HCT116 (cell line): Measurements from ENCODE around the gene AASDH. TPM values are rescaled to one million over a fixed set of nuclear protein-coding genes. Genes with fewer than 3 reads are reported as not detected.

ENCODE experiments used
- ATAC-seq: fragments of 200-7000 bp; cut with Tn5 transposase; 2 replicates; pipeline ENCODE4 v1.9.1; 2020; ENCODE audit warnings: mild to moderate bottlenecking, moderate library complexity
- BruUV-seq: library from RNA; stranded (reverse); fragments of 400-500 nt; replicated peaks from 2 replicates; lab custom pipeline; 2021; lab: Mats Ljungman, UMichigan
- CTCF ChIA-PET: fragments of 300-600 bp; sonication (Branson Sonifier 250); formaldehyde crosslinking; loops from one replicate; lab custom pipeline; 2021; ENCODE audit warnings: antibody characterized with exemption; lab: Charles Lee
- POLR2A ChIA-PET: fragments of 300-600, 350-600 bp; sonication (Branson Sonifier 250); formaldehyde crosslinking; loops from one replicate; lab custom pipeline; 2021; ENCODE audit warnings: antibody characterized with exemption; lab: Charles Lee
- RAD21 ChIA-PET, 2 experiments: fragments of 300-600 bp; sonication (Branson Sonifier 250); formaldehyde crosslinking; loops; one replicate each; lab custom pipeline; 2023; ENCODE audit warnings: low total read pairs in 2 of 2; ENCODE audit not compliant: uncharacterized antibody in 2 of 2, unreplicated experiment in 2 of 2, low non-redundant PET in 1 of 2; lab: Charles Lee
- DNase-seq: peaks from one replicate; pipeline ENCODE4 v3.0.0-alpha.2; 2010; ENCODE audit warnings: low read depth, low spot score
- H2AFZ ChIP-seq: fragments of 200-600 bp; shearing (Covaris generic), sonication (generic); 2 replicates; pipeline ENCODE4 v1.6.1; 2017; ENCODE audit warnings: low read depth, mixed run types, mixed read lengths, antibody characterized with exemption, low read length; ENCODE audit not compliant: poor library complexity, severe bottlenecking
- H3K27ac ChIP-seq: 2 replicates; pipeline ENCODE4 v1.5.1; 2012; ENCODE audit warnings: low read depth, low read length
- H3K27me3 ChIP-seq: fragments of 200-600 bp; sonication (generic); 2 replicates; pipeline ENCODE4 v1.6.1; 2016; ENCODE audit warnings: mixed run types, low read length, mixed read lengths; ENCODE audit not compliant: insufficient read depth
- H3K36me3 ChIP-seq, 2 experiments: fragments of 200-500 bp in 1 of 2; fragments of 200-600 bp in 1 of 2; sonication (Bioruptor generic) in 1 of 2; sonication (generic) in 1 of 2; 2 replicates each; pipeline versions ENCODE4 v1.5.1 to v1.6.1; 2014 to 2016; ENCODE audit warnings: low read length in 2 of 2, inconsistent platforms in 1 of 2, mixed read lengths in 1 of 2, mixed run types in 1 of 2; ENCODE audit not compliant: insufficient read depth in 2 of 2, control insufficient read depth in 1 of 2
- H3K4me1 ChIP-seq, 2 experiments: fragments of 200-600 bp in 1 of 2; sonication (generic) in 1 of 2; 2 replicates each; pipeline versions ENCODE4 v1.5.1 to v1.6.1; 2012 to 2017; ENCODE audit warnings: low read length in 2 of 2, inconsistent platforms in 1 of 2, mild to moderate bottlenecking in 1 of 2, mixed read lengths in 1 of 2, mixed run types in 1 of 2, moderate library complexity in 1 of 2; ENCODE audit not compliant: insufficient read depth in 2 of 2, control insufficient read depth in 1 of 2
- H3K4me2 ChIP-seq: fragments of 200-600 bp; sonication (generic); 2 replicates; pipeline ENCODE4 v1.6.1; 2017; ENCODE audit warnings: mixed run types, low read length, mixed read lengths
- H3K4me3 ChIP-seq, 2 experiments: fragments of 200-600 bp in 1 of 2; sonication (generic) in 1 of 2; replicated peaks in 1 of 2; 2 replicates each; pipeline ENCODE4 v1.5.1; 2011 to 2016; ENCODE audit warnings: low read length in 2 of 2, control low read depth in 1 of 2, low read depth in 1 of 2, mild to moderate bottlenecking in 1 of 2, mixed read lengths in 1 of 2, mixed run types in 1 of 2
- H3K79me2 ChIP-seq: fragments of 200-600 bp; sonication (generic); 2 replicates; pipeline ENCODE4 v1.6.1; 2017; ENCODE audit warnings: mild to moderate bottlenecking, mixed run types, low read length, moderate library complexity, mixed read lengths; ENCODE audit not compliant: insufficient read depth
- H3K9ac ChIP-seq: fragments of 200-600 bp; sonication (generic); 2 replicates; pipeline ENCODE4 v1.6.1; 2016; ENCODE audit warnings: low read length, mixed read lengths
- H3K9me2 ChIP-seq: fragments of 200-600 bp; sonication (generic), shearing (Covaris generic); 2 replicates; pipeline ENCODE4 v1.6.1; 2017; ENCODE audit warnings: mixed run types, mild to moderate bottlenecking, moderate library complexity; ENCODE audit not compliant: insufficient read depth
- H3K9me3 ChIP-seq, 2 experiments: fragments of 200-500 bp in 1 of 2; fragments of 200-600 bp in 1 of 2; sonication (Bioruptor generic) in 1 of 2; sonication (generic) in 1 of 2; 2 replicates each; pipeline ENCODE4 v1.6.1; 2014 to 2017; ENCODE audit warnings: low read length in 2 of 2, mixed read lengths in 2 of 2, inconsistent platforms in 1 of 2, low read depth in 1 of 2, mild to moderate bottlenecking in 1 of 2, mixed run types in 1 of 2, moderate library complexity in 1 of 2; ENCODE audit not compliant: control insufficient read depth in 1 of 2, insufficient read depth in 1 of 2
- H4K20me1 ChIP-seq: fragments of 200-600 bp; sonication (generic), shearing (Covaris generic); 2 replicates; pipeline ENCODE4 v1.6.1; 2017; ENCODE audit warnings: mixed run types, mild to moderate bottlenecking, moderate library complexity; ENCODE audit not compliant: insufficient read depth
- CEBPB ChIP-seq: IDR thresholded peaks from 2 replicates; pipeline ENCODE4 v1.6.1; 2012; ENCODE audit warnings: low read depth
- EZH2 ChIP-seq: fragments of 200-600 bp; sonication (generic); IDR thresholded peaks from 2 replicates; pipeline ENCODE4 v1.6.1; 2017; ENCODE audit warnings: antibody characterized with exemption, mixed run types
- EZH2phosphoT487 ChIP-seq: fragments of 200-600 bp; IDR thresholded peaks from 2 replicates; pipeline ENCODE4 v1.6.1; 2018; ENCODE audit warnings: antibody characterized with exemption, borderline replicate concordance
- JUND ChIP-seq: IDR thresholded peaks from 2 replicates; pipeline ENCODE4 v1.6.1; 2012
- POLR2A ChIP-seq: IDR thresholded peaks from 2 replicates; pipeline ENCODE4 v1.7.0; 2011; ENCODE audit warnings: borderline replicate concordance; ENCODE audit not compliant: insufficient read depth, insufficient read length; ENCODE audit errors: extremely low read depth
- POLR2AphosphoS5 ChIP-seq: IDR thresholded peaks from 2 replicates; pipeline ENCODE4 v1.6.1; 2011; ENCODE audit warnings: mild to moderate bottlenecking, low read depth, low read length, moderate library complexity
- RAD21 ChIP-seq: IDR thresholded peaks from 2 replicates; pipeline ENCODE4 v1.6.1; 2012; ENCODE audit warnings: low read depth, mild to moderate bottlenecking
- SRF ChIP-seq: IDR thresholded peaks from 2 replicates; pipeline ENCODE4 v1.6.1; 2012; ENCODE audit warnings: low read depth
- TCF7L2 ChIP-seq: IDR thresholded peaks from 2 replicates; pipeline ENCODE4 v1.7.0; 2011; ENCODE audit warnings: borderline replicate concordance, inconsistent platforms; ENCODE audit not compliant: insufficient read depth, insufficient read length; ENCODE audit errors: extremely low read depth
- YY1 ChIP-seq: IDR thresholded peaks from 2 replicates; pipeline ENCODE4 v1.6.1; 2011; ENCODE audit warnings: low read length, low read depth, moderate library complexity, mild to moderate bottlenecking; ENCODE audit not compliant: insufficient replicate concordance; ENCODE audit errors: extremely low read depth
- ZFX ChIP-seq: fragments of 450-650 bp; IDR thresholded peaks from 2 replicates; pipeline ENCODE4 v1.6.1; 2017
- intact Hi-C: fragments of 100-400 bp; cut with micrococcal nuclease; formaldehyde crosslinking; loops from 2 replicates; pipeline ENCODE4 v1.10.0; 2022
- total RNA-seq: library from RNA; stranded (reverse); gene quantifications from one replicate; pipeline ENCODE4 v1.2.1, GENCODE V29; 2021; ENCODE audit not compliant: unreplicated experiment
- TF ChIP-seq, protein P1 (sequence below), 3 experiments: fragments of 200-600 bp in 1 of 3; sonication (generic) in 1 of 3; IDR thresholded peaks in 2 of 3; conservative IDR thresholded peaks in 1 of 3; 2 replicates each; pipeline ENCODE4 v1.5.1; 2012 to 2017; ENCODE audit warnings: low read depth in 2 of 3, low read length in 2 of 3, antibody characterized with exemption in 1 of 3, borderline replicate concordance in 1 of 3, control low read depth in 1 of 3, mild to moderate bottlenecking in 1 of 3, mixed read lengths in 1 of 3, mixed run types in 1 of 3, moderate library complexity in 1 of 3; ENCODE audit not compliant: insufficient read depth in 1 of 3
- TF ChIP-seq, protein P2 (sequence below): IDR thresholded peaks from 2 replicates; pipeline ENCODE4 v1.6.1; 2011; ENCODE audit warnings: mild to moderate bottlenecking, low read length, moderate library complexity; ENCODE audit not compliant: insufficient replicate concordance; ENCODE audit errors: extremely low read depth

Gene AASDH
- total RNA-seq, 1 experiment from 2014 or later = 13.7 TPM

- ChIA-PET CTCF (no interaction called here), POLR2A (no interaction called here), RAD21 (no interaction called here)
- H3K4me1 ChIP-seq = peaks cover 0 to 5% of the 10 kb centered on the region in 2 experiments; a peak in 1 of 4 replicates
- no peak overlapping the region for H2AFZ ChIP-seq
- H3K79me2 ChIP-seq = no peaks in the 10 kb centered on the region
- H3K9me3 ChIP-seq = no peaks in the 10 kb centered on the region
- intact Hi-C loops = no loop called here
- ATAC-seq (no peak), DNase-seq (no peak)
- no peak overlapping the region for H3K4me3 ChIP-seq
- H3K9me2 ChIP-seq = no peaks in the 10 kb centered on the region
- no peaks in the 10 kb centered on the region for H3K36me3 ChIP-seq
- no peak overlapping the region for H3K27ac ChIP-seq
- no TSS peak for BruUV-seq
- TF ChIP-seq, protein P1, sequence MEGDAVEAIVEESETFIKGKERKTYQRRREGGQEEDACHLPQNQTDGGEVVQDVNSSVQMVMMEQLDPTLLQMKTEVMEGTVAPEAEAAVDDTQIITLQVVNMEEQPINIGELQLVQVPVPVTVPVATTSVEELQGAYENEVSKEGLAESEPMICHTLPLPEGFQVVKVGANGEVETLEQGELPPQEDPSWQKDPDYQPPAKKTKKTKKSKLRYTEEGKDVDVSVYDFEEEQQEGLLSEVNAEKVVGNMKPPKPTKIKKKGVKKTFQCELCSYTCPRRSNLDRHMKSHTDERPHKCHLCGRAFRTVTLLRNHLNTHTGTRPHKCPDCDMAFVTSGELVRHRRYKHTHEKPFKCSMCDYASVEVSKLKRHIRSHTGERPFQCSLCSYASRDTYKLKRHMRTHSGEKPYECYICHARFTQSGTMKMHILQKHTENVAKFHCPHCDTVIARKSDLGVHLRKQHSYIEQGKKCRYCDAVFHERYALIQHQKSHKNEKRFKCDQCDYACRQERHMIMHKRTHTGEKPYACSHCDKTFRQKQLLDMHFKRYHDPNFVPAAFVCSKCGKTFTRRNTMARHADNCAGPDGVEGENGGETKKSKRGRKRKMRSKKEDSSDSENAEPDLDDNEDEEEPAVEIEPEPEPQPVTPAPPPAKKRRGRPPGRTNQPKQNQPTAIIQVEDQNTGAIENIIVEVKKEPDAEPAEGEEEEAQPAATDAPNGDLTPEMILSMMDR (IDR thresholded peaks at IDR 0.05 in 2 of 3, conservative IDR thresholded peaks at IDR 0.05 in 1 of 3; ENCODE audit: borderline replicate concordance in 1 of 3, insufficient read depth in 1 of 3, low read depth in 2 of 3, low read length in 2 of 3) = no peak
- TF ChIP-seq POLR2A (no peak), POLR2AphosphoS5 (no peak), SRF (no peak)
- H3K27me3 ChIP-seq = no peaks in the 10 kb centered on the region
- H3K9ac ChIP-seq = no peak overlapping the region
- no peak overlapping the region for H3K4me2 ChIP-seq
- no peaks in the 10 kb centered on the region for H4K20me1 ChIP-seq
Measured at GRCh38 chr4:56298236-56298635, 89.1 kb downstream of the AASDH start.

DNA sequence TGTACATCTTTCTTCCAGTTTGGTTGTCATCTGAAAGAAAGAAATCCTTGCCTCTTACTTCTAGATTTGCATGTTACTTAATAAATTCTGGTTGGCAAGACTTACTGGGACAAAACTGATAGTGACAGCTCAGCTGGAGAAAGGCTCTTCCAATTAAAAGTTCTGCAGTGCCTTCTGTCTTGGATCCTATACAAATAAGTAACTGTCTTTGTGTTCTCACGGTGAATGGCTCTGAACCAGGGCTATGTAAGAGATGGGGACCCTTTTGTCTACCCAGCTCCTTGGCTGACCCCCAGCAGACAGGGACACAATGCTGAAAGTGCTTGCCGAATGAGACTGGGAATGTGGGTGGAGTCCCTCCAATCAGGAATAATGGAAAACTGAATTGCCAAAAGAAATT lies 89.5 kb downstream of the AASDH start:
- no peak overlapping the region for H3K4me2 ChIP-seq
- TF ChIP-seq TCF7L2 (no peak), EZH2phosphoT487 (no peak), RAD21 (no peak), JUND (no peak), YY1 (no peak), EZH2 (no peak), ZFX (no peak), CEBPB (no peak)
- TF ChIP-seq, protein P1 (IDR thresholded peaks at IDR 0.05 in 2 of 3, conservative IDR thresholded peaks at IDR 0.05 in 1 of 3; ENCODE audit: borderline replicate concordance in 1 of 3, insufficient read depth in 1 of 3, low read depth in 2 of 3, low read length in 2 of 3) = no peak
- TF ChIP-seq, protein P2, sequence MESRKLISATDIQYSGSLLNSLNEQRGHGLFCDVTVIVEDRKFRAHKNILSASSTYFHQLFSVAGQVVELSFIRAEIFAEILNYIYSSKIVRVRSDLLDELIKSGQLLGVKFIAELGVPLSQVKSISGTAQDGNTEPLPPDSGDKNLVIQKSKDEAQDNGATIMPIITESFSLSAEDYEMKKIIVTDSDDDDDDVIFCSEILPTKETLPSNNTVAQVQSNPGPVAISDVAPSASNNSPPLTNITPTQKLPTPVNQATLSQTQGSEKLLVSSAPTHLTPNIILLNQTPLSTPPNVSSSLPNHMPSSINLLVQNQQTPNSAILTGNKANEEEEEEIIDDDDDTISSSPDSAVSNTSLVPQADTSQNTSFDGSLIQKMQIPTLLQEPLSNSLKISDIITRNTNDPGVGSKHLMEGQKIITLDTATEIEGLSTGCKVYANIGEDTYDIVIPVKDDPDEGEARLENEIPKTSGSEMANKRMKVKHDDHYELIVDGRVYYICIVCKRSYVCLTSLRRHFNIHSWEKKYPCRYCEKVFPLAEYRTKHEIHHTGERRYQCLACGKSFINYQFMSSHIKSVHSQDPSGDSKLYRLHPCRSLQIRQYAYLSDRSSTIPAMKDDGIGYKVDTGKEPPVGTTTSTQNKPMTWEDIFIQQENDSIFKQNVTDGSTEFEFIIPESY = no peak
- TF ChIP-seq, all 23 proteins: peak for 0
- H3K79me2 ChIP-seq = no peaks in the 10 kb centered on the region
- H2AFZ ChIP-seq = no peak overlapping the region
- ChIA-PET CTCF (no interaction called here), POLR2A (interaction anchor here (0.5 kb wide), 1 partner anchor 12 kb away, joined by 4 read pairs; no protein-coding TSS in a partner anchor), RAD21 (no interaction called here)
- no TSS peak for BruUV-seq
- no peaks in the 10 kb centered on the region for H3K9me2 ChIP-seq
- DNase-seq = no peak
- H3K9me3 ChIP-seq = no peaks in the 10 kb centered on the region
- H3K27ac ChIP-seq = no peak overlapping the region
- no peak overlapping the region for H3K9ac ChIP-seq
- peaks cover 0 to 5% of the 10 kb centered on the region in 2 experiments; a peak in 1 of 4 replicates for H3K4me1 ChIP-seq
- no peak overlapping the region for H3K4me3 ChIP-seq
- no peaks in the 10 kb centered on the region for H3K36me3 ChIP-seq
- H3K27me3 ChIP-seq = no peaks in the 10 kb centered on the region
- intact Hi-C loops = no loop called here
- H4K20me1 ChIP-seq = no peaks in the 10 kb centered on the region
- ATAC-seq = no peak
